Esophagus squamous epithelium (tissue), 4 donors: ENCODE measurements around the gene GABBR2.

ENCODE experiments used
- CTCF ChIP-seq, 6 experiments: fragments of 450-650 bp in 4 of 6; fragments of 200-600 bp in 2 of 6; sonication (generic) in 2 of 6; IDR thresholded peaks; one replicate each; pipeline ENCODE4 v1.5.1; 2016 to 2019; ENCODE audit warnings: antibody characterized with exemption in 6 of 6, mild to moderate bottlenecking in 4 of 6, moderate library complexity in 4 of 6
- POLR2A ChIP-seq, 4 donors: fragments of 450-650 bp; IDR thresholded peaks; one replicate each; pipeline ENCODE4 v1.6.1; 2017; ENCODE audit warnings: antibody characterized with exemption in 4 of 4, mild to moderate bottlenecking in 4 of 4, moderate library complexity in 3 of 4

GRCh38 chr9:98514841-98515240 lies 193.9 kb downstream of the GABBR2 start:
- TF ChIP-seq CTCF (IDR thresholded peaks at IDR 0.05): no peak
- TF ChIP-seq POLR2A (IDR thresholded peaks at IDR 0.05): no peak
